IMR-90 (cell line): ENCODE data around the gene KIDINS220. TPM values are rescaled to one million over a fixed set of nuclear protein-coding genes. Genes with fewer than 3 reads are reported as not detected.

Source experiments
- MAFK ChIP-seq: IDR thresholded peaks from 2 replicates; pipeline ENCODE4 v1.6.1; 2012; ENCODE audit warnings: low read depth, low read length, improper control_type of control experiment
- polyA plus RNA-seq, 3 experiments: library from polyadenylated mRNA; depleted of rRNA; stranded (reverse); fragments of >200 nt; gene quantifications; 2 replicates each; pipeline ENCODE4 v1.2.3, GENCODE V29; 2012; ENCODE audit warnings: low replicate concordance in 1 of 3
- total RNA-seq: library from RNA; depleted of rRNA; stranded (reverse); fragments of >200 nt; gene quantifications from 2 replicates; pipeline ENCODE4 v1.2.3, GENCODE V29; 2012
- TF ChIP-seq, protein P1 (sequence below): conservative IDR thresholded peaks from 2 replicates; pipeline ENCODE4 v1.5.1; 2012; ENCODE audit warnings: mild to moderate bottlenecking, low read depth, low read length, improper control_type of control experiment

KIDINS220 gene
- total and polyA plus RNA-seq, 2 of the 4 experiments (the other 2 are of a cell fraction) = 23.1 to 63.4 TPM

DNA sequence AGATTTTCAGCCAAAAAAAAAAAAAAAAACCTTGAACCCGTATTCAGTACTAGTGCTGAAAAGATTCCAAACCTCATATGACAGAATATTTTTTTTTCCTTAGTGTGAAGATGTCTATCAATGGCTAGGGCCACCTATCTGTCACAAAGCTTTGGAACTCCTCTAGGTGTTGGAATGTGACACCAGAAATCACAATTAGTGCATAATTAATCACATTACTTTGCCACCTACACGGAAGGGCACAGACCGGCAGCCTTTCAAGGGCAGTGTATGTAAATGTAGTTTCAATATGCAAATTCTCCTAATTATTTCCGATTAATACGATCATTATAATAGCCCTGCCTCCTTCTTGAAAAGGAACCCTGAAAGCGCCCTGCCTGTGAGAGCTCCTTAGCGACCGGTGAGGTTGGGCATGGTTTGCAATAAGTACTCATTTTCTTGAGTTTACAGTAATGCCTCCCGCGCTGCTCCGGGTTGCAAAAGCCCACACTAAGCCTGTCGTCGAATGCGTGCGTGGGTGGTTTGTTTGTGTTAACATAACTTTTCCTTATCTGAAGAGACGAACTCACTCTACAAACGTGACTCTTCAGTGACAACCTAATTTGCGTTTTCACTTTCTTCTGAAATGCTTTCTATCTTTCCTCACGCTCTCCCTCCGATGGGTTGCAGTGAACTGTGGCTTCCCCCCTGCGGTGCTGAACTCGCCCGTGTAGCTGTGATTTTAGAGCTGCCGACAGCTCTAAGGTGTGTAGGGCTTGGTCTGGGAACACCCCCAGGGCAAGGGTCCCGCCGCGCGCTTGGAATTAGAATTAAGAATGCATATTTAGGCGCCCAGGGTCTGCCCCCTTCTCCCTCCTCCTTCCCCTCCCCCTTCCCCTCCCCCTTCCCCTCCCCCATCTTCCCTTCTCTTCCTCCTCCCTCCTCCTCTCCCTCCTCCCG is 156.3 kb downstream of the KIDINS220 start (continued):
- TF ChIP-seq, protein P1, sequence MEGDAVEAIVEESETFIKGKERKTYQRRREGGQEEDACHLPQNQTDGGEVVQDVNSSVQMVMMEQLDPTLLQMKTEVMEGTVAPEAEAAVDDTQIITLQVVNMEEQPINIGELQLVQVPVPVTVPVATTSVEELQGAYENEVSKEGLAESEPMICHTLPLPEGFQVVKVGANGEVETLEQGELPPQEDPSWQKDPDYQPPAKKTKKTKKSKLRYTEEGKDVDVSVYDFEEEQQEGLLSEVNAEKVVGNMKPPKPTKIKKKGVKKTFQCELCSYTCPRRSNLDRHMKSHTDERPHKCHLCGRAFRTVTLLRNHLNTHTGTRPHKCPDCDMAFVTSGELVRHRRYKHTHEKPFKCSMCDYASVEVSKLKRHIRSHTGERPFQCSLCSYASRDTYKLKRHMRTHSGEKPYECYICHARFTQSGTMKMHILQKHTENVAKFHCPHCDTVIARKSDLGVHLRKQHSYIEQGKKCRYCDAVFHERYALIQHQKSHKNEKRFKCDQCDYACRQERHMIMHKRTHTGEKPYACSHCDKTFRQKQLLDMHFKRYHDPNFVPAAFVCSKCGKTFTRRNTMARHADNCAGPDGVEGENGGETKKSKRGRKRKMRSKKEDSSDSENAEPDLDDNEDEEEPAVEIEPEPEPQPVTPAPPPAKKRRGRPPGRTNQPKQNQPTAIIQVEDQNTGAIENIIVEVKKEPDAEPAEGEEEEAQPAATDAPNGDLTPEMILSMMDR = 0 out of 2 replicates have a peak, but pooled peaks have one; percentile 2
- TF ChIP-seq MAFK = 0 out of 2 replicates have a peak, but pooled peaks have one; percentile 6
